Erythroblast (primary cell): ENCODE measurements around the gene DICER1.

Source experiments
- GATA1 ChIP-seq: IDR thresholded peaks from 2 replicates; pipeline ENCODE4 v1.6.1; 2011; ENCODE audit warnings: low read depth, mild to moderate bottlenecking, control low read depth, low read length, moderate library complexity
- POLR2A ChIP-seq: IDR thresholded peaks from 2 replicates; pipeline ENCODE4 v1.6.1; 2011; ENCODE audit warnings: mild to moderate bottlenecking, low read length

DNA sequence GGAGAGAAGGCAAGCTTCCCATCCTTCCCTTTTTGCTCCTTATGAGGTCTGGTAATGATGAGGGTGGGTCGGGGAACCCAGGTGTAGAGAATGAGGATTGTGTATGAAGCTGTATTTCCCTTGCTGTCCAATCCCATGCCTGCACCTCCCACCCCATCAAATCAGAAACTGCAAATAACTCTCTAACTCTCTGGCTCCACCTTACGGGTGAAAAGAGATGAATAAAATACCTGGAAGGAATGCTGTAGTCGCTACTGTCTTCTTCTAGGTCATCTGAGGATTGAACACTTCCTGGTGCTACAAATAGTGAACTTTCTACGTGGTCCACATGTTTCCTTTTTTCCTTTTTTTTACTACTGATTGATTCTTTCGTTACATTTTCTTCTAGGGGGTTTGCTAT lies 38.9 kb upstream of the DICER1 start:
- no peak for TF ChIP-seq POLR2A
- no peak for TF ChIP-seq GATA1
